K562 (cell line): Measurements from ENCODE around the gene PNPLA7. TPM values are rescaled to one million over a fixed set of nuclear protein-coding genes. Genes with fewer than 3 reads are reported as not detected.

Experiments used
- ATF2 ChIP-seq: sonication (generic); formaldehyde crosslinking; IDR thresholded peaks from 2 replicates; pipeline ENCODE4 v1.8.1; 2022; ENCODE audit warnings: missing genetic modification reagents
- ATF7 ChIP-seq: fragments of 450-650 bp; IDR thresholded peaks from 2 replicates; pipeline ENCODE4 v1.7.1; 2014; ENCODE audit warnings: mild to moderate bottlenecking, moderate library complexity
- CCNT2 ChIP-seq: IDR thresholded peaks from 2 replicates; pipeline ENCODE4 v1.6.1; 2011; ENCODE audit warnings: borderline replicate concordance, low read depth, mild to moderate bottlenecking, moderate library complexity, mixed read lengths, low read length; ENCODE audit not compliant: insufficient read length; ENCODE audit errors: extremely low read depth
- CREBBP ChIP-seq: IDR thresholded peaks from one replicate; pipeline ENCODE4 v1.6.1; 2012; ENCODE audit warnings: low read depth, mild to moderate bottlenecking, control low read depth, inconsistent platforms, low read length
- CREM ChIP-seq: IDR thresholded peaks from 2 replicates; pipeline ENCODE4 v1.6.1; 2014; ENCODE audit warnings: antibody characterized with exemption, low read depth
- CXXC5 ChIP-seq: fragments of 250-450 bp; sonication (Bioruptor Pico); IDR thresholded peaks from 2 replicates; pipeline ENCODE4 v1.8.0; 2022; ENCODE audit warnings: inconsistent platforms, mild to moderate bottlenecking, moderate library complexity
- EGR1 ChIP-seq: fragments of 450-650 bp; conservative IDR thresholded peaks from 2 replicates; pipeline ENCODE4 v1.6.1; 2017; ENCODE audit warnings: mild to moderate bottlenecking
- KLF1 ChIP-seq: fragments of 450-650 bp; IDR thresholded peaks from 2 replicates; pipeline ENCODE4 v1.6.1; 2016; ENCODE audit warnings: missing genetic modification characterization, missing compliant biosample characterization
- MYC ChIP-seq, 2 experiments: fragments of 250-450 bp in 1 of 2; sonication (Bioruptor Pico) in 1 of 2; IDR thresholded peaks; 2 replicates each; pipeline versions ENCODE4 v1.5.1 to v1.6.1; 2012 to 2021; ENCODE audit warnings: low read depth in 2 of 2, borderline replicate concordance in 1 of 2, improper control_type of control experiment in 1 of 2, low read length in 1 of 2, mild to moderate bottlenecking in 1 of 2, moderate library complexity in 1 of 2
- NFE2 ChIP-seq: IDR thresholded peaks from 2 replicates; pipeline ENCODE4 v1.6.1; 2014; ENCODE audit warnings: antibody characterized with exemption, low read depth
- PATZ1 ChIP-seq: fragments of 250-450 bp; sonication (Bioruptor Pico); IDR thresholded peaks from 2 replicates; pipeline ENCODE4 v1.5.0; 2020; ENCODE audit warnings: mild to moderate bottlenecking, borderline replicate concordance
- RAD21 ChIP-seq, 2 experiments: fragments of 250-450 bp in 1 of 2; fragments of 450-650 bp in 1 of 2; sonication (Bioruptor Pico) in 1 of 2; formaldehyde crosslinking in 1 of 2; IDR thresholded peaks in 1 of 2; conservative IDR thresholded peaks in 1 of 2; 2 replicates each; pipeline versions ENCODE4 v1.4.0 to v1.8.0; 2020 to 2022; ENCODE audit warnings: mild to moderate bottlenecking in 2 of 2, moderate library complexity in 1 of 2
- RB1 ChIP-seq: fragments of 450-650 bp; IDR thresholded peaks from 2 replicates; pipeline ENCODE4 v1.6.1; 2017; ENCODE audit warnings: low read depth, mild to moderate bottlenecking
- RBFOX2 ChIP-seq: fragments of 200-400 bp; formaldehyde crosslinking; IDR thresholded peaks from 2 replicates; pipeline ENCODE4 v1.6.1; 2017; ENCODE audit warnings: low read depth, mild to moderate bottlenecking, low read length, moderate library complexity
- SLC30A9 ChIP-seq: fragments of 250-450 bp; sonication (Bioruptor Pico); IDR thresholded peaks from 2 replicates; pipeline ENCODE4 v1.8.0; 2022; ENCODE audit warnings: mild to moderate bottlenecking, moderate library complexity
- TBP ChIP-seq: optimal IDR thresholded peaks from 2 replicates; pipeline ENCODE3; 2011; ENCODE audit warnings: low read depth, low read length, improper control_type of control experiment
- THRB ChIP-seq: fragments of 450-650 bp; formaldehyde crosslinking; conservative IDR thresholded peaks from 2 replicates; pipeline ENCODE4 v1.4.0; 2022; ENCODE audit warnings: mild to moderate bottlenecking, missing genetic modification characterization
- ZNF239 ChIP-seq: fragments of 250-450 bp; sonication (Bioruptor Pico); IDR thresholded peaks from 2 replicates; pipeline ENCODE4 v1.4.0; 2020; ENCODE audit warnings: mild to moderate bottlenecking
- ZNF639 ChIP-seq, 2 experiments: fragments of 200-800 bp in 1 of 2; sonication (Bioruptor generic) in 1 of 2; sonication (generic) in 1 of 2; formaldehyde crosslinking in 1 of 2; IDR thresholded peaks in 1 of 2; conservative IDR thresholded peaks in 1 of 2; 2 replicates each; pipeline versions ENCODE4 v1.5.0 to v1.6.1; 2016 to 2020; ENCODE audit warnings: missing compliant biosample characterization in 1 of 2, missing genetic modification characterization in 1 of 2, missing genetic modification reagents in 1 of 2
- polyA plus RNA-seq, 8 experiments: library from polyadenylated mRNA; depleted of rRNA in 4 of 8; stranded (reverse) in 5 of 8; unstranded in 3 of 8; fragments of >200 nt; fragmentation: Nextera tagmentation in 2 of 8; fragmentation: Illumina TruSeq in 1 of 8; extraction: Ambion mirVana in 2 of 8; extraction: Trizol in 1 of 8; gene quantifications; 2 replicates each; pipeline versions ENCODE4 v1.2.1 to v1.2.3, GENCODE V29; 2011 to 2014; ENCODE audit warnings: inconsistent platforms in 1 of 8, missing spikeins in 1 of 8
- total RNA-seq, 7 experiments: library from RNA; depleted of rRNA in 6 of 7; stranded (reverse); fragments of >200 nt in 6 of 7; fragmentation: Illumina TruSeq in 2 of 7; extraction: Trizol in 2 of 7; gene quantifications; 2 replicates each; pipeline versions ENCODE4 v1.2.1 to v1.2.3, GENCODE V29; 2011 to 2021; ENCODE audit warnings: low replicate concordance in 1 of 7

Gene PNPLA7
- total and polyA plus RNA-seq, 9 of the 15 experiments (the other 6 are each of a cell fraction or from before 2014, with no cell fraction given): 0.01 to 0.85 (median 0.19) TPM; not detected in 1

- TF ChIP-seq PATZ1 (CRISPR knock-in tag): no peak
- no peak for TF ChIP-seq ZNF239 (CRISPR knock-in tag)
- TF ChIP-seq NFE2: no peak
- peak; percentile 70 for TF ChIP-seq CCNT2
- TF ChIP-seq THRB (CRISPR knock-in tag): no peak
- TF ChIP-seq MYC (IDR thresholded peaks at IDR 0.05; ENCODE audit: low read depth, low read length): peak; percentile 40
- TF ChIP-seq MYC (CRISPR knock-in tag; IDR thresholded peaks at IDR 0.05; ENCODE audit: borderline replicate concordance, low read depth): no peak
- TF ChIP-seq ATF7: peak; percentile 51
- TF ChIP-seq RBFOX2: peak; percentile 74
- peak; percentile 75 for TF ChIP-seq EGR1
- TF ChIP-seq TBP: peak; percentile 34
- peak in 1 of 2 experiments; percentile 29; a peak in 3 of 4 replicates for TF ChIP-seq RAD21 (CRISPR knock-in tag; conservative IDR thresholded peaks at IDR 0.05 in 1 of 2, IDR thresholded peaks at IDR 0.05 in 1 of 2)
- no peak for TF ChIP-seq CREBBP
- TF ChIP-seq SLC30A9 (CRISPR knock-in tag): no peak
- no peak for TF ChIP-seq ATF2
- peak; percentile 57; the same call in 1 of the 2 replicates for TF ChIP-seq KLF1 (tag)
- peak; percentile 13; the same call in 1 of the 2 replicates for TF ChIP-seq CREM
- peak; percentile 47; the same call in 1 of the 2 replicates for TF ChIP-seq RB1
- no peak for TF ChIP-seq ZNF639 (CRISPR knock-in tag; conservative IDR thresholded peaks at IDR 0.05 in 1 of 2, IDR thresholded peaks at IDR 0.05 in 1 of 2)
- peak; percentile 87 for TF ChIP-seq CXXC5 (CRISPR knock-in tag)
Observed at GRCh38 chr9:137461663-137462395, 88.4 kb downstream of the PNPLA7 start (continued).
